Measurements from ENCODE around the gene EID1.
"Not testable (repeated sequence)": the region's sequence is repeated elsewhere in the genome, so short reads cannot be mapped to it uniquely, and the experiment has no call there.

Gene EID1

DNA sequence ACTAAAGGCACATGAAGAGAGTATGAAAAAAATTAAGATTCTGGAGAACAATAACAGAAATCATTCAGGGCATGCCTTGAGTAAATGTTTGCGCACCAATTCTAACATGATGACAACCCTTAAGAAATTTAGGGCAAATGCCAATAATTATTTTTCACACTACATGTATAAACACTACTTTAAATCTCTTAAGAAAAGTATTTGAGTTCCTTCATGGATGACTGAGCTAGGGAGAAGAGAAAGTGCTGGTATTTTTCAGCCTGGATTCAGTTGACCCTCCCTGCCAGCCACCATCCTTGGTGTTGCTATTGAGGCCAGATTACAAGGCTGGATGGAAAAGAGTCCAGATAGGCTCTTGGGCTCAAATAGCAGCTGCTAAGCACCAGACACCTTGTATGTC is 8.0 kb upstream of the EID1 start:
- DNase-seq: no peak

DNA sequence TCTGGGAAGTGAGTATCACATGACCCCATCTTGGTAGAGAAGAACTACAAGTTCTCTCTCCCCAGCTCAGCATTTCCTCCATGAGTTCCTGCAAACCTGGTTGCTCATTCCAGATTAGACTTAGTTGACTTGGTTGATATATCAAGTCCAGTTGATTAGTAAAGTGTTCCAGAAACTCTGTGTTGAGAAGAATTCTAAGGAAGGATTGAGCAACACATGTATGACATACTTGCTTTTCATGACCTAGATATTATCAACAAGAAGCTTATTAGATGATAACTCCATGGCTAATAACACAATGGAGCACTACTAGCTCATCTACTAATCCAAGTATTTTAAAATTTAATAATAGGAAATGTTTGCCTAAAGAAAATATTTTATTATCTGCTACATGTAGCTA is 6.4 kb upstream of the EID1 start:
- DNase-seq: no peak

DNA sequence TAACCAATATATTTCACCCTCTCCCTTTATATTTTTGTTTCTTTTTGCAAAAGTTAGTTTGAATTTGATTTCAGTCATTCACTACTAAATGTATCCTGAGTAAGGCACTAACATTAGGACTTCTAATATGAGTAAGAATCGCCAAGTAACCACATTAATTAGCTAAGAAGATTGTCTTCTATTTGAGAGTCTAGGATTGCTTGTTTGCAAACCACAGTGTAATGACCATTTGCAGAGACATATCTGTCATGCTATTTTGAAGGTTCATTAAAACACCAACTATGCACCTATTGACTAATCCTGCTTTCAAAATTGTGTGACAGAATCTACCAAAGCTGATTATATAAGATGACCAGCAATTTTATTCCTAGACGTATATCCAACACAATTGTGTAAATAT is 5.3 kb upstream of the EID1 start:
- no peak for DNase-seq

DNA sequence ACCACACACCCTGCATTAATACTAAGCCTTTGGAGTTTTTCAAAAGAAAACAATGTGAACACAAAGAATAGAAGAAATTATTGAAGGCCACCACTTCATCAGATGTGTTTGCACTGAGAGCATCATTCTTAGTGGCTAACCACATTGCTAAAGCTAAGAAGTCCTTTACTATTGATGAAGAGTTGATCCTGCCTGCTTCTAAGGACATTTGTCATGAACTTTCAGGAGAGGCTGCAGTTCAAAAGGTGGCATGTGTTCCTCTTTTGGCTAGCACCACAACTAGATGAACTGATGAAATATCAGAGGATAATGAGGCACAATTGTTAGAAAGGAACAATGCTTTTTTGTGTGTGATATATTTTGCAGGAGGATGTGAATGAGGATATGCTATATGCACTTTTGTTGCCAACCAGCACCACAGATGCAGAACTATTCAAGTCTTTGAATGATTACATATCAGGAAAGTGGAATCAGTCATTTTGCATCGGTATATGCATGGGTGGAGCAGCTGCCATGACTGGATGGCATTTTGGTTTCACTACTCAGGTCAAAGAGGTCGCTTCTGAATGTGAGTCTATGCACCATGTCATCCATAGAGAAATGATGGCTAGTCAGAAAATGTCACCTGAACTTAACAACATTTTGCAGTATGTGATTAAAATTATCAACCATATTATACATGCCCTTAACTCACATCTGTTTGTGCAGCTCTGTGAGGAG is 2.5 kb upstream of the EID1 start:
- no peak for DNase-seq

DNA sequence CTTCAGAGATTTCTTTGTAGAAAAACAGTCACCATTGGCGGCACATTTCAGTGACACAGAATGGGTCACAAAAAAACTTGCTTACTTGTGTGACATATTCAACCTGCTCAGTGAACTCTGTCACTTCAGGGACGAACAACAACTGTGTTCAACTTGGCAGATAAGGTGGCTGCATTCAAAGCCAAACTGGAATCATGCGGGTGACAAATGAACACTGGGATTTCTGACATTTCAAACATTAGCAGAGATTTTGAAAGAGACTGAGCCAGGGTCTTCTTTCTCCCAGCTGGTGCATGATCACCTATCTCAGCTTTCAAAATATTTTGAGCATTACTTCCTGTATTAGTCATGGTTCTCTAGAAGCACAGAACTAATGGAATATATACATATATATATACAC is 1.9 kb upstream of the EID1 start:
- DNase-seq: no peak

DNA sequence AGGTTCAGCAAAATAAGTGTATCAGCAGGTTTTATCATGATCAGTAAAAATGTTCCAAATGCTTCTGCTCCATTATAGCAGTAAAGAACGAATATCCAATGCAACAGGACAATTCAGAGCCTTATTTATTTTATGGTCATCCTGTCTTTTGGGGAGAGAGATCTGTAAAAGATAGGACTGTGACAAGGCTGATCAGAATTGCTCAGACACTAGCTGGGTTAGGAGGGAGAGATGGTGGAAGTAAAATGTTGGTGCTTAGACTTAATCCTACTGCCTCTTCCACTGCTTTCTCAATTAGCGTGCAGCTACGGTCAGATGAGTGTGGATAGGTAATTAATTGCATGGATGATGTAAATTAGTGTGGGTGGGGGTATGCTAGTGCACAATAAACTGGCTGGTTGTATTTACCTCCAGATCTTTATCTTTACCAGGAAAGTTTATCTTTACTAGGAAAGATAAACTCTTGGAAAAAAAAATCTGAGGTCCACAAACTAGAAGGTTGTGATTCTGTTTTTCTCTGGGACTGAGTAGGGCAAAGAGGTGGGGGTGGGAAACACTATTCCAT is 2.2 kb downstream of the EID1 start:
- DNase-seq: no peak

DNA sequence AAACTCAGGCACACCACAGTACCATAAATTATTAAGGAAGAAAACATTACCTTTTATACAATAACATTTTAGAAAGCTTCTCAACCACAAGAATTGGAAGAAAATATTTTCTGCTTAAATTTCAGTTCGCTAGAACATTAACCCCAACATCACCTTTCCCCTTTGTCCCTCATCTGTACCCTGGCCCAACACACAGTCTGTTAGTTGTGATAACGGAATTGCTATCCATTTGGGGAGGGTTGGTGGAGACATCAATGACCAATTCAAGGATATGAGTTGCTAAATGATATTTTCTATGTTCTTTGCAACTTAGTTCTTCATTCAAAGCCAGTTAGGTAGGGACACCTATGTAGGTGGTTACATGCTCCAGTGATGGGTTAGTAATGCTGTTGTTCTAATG is 5.8 kb downstream of the EID1 start:
- no peak for DNase-seq

DNA sequence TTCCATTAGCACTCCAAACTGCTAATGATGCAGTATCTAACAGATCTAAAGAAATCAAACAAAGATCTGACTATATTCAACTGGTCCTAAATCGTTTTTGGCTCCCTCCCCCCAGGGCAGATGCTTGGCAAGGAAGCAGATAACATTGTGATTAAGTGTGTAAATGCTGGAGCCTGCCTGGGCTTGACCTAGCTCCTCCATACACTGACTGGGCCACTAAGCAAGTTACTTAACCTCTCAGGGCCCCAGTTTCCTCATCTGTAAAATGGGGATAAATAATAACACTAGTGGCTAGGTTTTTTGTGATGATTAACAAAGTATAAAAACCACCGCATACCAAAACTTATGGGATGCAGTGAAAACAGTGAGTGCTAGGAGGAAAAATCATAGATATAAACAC is 9.2 kb downstream of the EID1 start:
- no peak for DNase-seq

DNA sequence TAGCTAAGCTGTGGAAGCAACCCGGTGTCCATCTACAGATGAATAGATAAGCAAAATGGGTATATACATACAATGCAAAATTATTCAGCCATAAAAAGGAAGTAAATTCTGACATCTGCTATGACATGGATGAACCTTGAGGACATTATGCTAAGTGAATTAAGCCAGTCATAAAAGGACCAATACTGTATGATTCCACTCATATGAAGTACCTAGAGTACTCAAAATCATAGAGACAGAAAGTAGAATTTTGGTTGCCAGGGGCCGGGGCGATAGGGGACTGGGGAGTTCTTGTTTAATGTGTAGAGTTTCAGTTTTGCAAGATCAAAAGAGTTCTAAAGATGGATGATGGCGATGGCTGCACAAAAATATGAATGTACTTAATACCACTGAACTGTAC is 10.3 kb downstream of the EID1 start:
- no peak for DNase-seq

DNA sequence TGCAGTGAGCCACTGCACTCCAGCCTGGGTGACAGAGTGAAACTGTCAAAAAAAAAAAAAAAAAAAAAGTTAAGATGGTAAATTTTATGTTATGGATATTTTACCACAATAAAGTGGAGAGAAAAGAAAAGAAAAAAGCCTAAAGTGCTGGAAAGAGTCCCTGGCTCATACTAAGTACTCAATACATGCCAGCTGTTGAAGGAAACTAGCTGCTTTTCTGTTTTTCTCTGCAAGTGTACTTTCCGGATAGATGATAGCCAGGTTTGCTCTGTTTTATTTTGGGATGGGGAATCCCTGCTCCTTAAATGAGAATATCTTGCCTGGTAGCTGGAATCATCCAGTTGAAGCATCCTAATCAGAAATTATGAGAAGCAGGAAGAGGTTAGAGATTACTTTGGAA is 10.9 kb downstream of the EID1 start:
- DNase-seq: no peak

DNA sequence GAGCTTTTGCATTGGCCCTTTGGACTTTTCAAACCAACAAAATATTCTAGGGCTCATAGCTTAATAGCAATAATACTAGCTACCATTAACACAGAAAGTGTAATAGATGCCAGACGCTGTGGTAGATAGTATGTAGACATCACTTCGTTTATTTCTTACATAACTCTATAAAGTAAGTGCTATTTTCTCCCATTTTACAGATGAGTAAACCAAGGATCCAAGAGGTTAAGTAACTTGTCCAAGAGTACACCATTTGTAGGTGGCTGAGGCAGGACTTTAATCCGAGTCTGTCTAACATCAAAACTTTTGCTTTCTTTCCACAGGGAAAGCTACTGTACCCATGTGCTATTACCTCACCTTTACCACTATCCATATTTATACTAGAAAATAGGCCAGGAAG is 12.0 kb downstream of the EID1 start:
- DNase-seq: no peak

DNA sequence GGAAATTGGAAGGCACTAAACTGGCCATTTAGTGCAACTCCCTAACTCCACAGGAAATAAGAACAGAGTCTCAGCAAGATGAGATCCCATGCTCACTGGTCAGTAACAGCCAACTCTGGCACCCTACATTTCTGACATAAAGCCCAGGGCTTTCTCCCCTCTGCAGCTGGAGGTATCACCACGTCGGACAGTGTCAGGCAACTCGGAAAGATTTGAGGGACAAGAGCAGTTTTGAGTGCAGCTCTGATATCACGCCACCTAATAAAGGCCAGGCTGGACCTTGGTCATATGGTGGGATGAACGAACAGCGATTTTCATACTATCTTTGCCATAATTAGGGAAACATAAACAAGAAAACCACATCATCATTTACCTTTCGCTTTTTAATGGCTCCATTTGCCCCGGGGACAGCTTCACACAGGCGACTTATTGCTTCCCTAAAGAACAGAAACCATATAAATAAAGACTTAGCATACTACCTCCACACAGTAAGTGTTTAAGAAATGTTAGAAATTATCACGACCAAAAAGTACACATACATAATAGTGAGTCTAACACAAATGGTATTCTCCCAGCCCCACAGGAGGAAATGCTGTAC is 12.5 kb downstream of the EID1 start:
- no peak for DNase-seq

DNA sequence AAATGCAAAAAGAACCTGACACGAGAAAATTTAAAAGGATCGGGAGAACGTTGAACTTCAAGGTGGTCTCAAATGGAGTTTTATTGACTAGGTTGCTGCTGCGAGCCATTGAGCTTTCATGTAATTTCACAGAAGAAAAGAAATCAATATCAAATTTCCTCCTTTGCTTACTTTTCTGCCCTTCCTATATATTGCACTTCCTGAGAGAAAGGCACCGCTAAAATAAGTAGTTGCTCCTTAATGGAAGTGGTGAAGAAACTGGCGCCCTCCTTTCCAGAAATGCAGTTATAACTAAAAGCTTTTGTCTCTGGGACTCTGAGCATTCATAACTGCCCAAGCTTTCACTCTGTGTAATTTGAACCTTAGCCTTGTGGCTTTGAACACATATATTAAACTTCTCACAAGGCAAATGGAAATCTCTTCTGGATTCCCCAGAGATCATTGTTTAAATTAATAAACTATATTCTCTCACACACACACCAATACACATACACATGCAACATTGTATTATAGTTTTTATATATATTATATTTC is 13.4 kb downstream of the EID1 start:
- DNase-seq: no peak

DNA sequence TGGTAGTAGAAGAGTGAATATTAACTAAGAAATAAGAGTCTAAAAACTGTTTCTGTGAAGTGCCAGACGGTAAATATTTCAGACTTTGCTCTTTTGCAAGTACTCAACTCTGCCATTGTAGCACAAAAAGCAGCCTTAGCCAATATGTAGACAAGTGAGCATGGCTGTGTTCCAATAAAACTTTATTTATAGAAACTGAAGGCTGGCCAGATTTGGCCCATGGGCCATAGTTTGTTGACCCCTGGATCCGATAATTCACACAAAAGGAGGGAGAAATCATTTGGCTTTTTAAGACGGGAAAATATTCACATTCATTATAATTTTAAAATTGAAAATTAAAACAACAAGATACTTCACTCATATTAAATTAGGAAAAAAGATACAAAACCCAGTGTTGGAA is 15.4 kb downstream of the EID1 start:
- no peak for DNase-seq

DNA sequence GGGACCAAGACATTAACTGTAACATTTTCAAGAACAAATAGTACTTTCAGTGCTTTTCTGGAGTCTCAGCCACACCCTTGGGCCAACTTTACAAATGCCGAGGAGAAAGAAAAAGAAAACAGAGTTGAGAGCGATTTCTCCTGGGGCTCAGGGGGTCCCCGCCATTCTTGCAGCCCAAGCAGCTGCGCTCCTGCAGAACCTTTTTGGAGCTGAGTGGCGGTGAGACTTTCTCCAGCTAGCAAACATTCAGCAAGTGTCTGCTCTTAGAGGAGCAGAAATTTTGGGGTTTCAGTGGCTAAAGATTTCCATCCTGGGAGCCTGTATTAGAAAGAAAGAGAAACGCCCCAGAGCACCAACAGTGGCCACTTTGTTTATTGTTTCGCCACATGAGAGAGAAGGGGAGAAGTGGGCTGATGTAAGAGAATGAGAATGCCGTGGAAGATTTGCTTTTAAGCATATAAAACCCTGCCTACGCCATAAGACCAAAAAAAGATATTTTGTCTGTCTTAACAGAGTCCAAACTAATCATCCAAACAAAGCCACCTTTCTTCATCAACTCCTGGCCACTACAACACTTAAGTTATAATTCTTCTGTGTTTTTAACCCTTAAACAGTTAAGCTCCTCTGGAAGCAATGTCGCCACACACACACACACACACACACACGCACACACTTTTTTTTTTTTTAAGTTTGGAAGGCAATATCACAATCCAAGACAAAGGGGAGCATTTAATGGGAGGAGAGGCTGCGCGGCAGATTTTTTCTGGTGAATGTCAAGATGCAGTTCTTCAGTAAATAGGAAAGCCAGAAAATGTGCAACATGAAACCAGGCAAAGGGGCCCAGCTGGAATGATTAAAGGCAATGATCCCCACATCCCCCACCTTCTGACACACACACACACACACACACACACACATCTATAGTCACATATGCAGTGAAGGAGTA is 19.2 kb downstream of the EID1 start:
- peak; percentile 79 for DNase-seq

DNA sequence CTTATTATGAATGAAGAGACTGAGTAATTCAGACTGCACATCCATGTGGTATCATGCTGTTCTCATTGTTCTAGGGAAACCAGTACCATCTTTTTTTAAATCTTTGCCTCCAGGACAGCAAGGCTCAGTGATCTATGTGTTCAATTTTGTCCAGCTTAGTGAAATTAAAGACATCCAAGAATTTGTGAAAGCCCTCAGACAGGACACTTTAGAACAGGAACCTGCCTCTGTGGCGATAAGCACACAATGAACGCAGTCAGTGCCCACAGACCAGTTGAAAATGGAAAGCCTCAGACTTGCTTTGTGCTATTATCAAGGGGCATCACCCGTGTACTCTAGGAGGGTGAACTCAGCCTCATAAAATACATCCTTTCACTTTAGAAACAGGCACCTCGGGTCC is 20.1 kb downstream of the EID1 start:
- DNase-seq: no peak

DNA sequence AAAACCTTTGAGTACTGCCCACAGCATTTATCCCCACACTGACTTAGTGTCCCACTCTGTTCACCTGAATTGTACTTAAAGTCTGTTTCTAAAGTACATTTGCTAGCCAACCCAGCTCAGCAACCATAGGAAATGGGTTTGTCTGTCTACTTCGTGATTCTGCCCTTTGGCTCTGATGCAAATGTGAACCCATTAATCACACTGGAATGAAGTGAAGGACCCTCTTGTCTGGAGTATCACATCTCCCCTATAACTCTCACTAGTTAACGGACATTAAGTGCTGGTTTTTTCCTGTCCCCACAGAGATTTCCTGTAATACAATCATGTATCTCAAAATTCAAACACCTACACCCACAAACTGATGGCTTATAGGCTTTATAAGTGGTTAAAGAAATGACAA is 20.5 kb downstream of the EID1 start:
- DNase-seq: no peak

DNA sequence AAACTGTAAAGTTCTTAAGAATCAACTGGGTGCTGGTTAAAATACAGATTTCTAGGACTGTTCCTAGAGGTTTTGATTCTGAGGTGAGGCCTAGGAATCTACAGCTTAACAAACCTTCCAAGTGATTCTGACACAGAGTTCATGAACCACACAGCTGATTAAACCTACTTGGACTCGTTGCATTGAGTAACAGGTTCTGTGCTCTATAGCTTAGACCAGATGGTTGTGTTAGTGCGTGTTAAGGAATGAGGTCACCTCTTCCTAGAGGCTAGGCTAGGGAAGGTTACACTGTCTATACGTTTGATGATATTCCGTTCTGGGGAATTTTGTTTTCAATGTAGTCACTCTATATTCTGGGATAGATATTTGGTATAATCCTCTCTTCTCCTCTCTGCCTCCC is 21.9 kb downstream of the EID1 start:
- no peak for DNase-seq

DNA sequence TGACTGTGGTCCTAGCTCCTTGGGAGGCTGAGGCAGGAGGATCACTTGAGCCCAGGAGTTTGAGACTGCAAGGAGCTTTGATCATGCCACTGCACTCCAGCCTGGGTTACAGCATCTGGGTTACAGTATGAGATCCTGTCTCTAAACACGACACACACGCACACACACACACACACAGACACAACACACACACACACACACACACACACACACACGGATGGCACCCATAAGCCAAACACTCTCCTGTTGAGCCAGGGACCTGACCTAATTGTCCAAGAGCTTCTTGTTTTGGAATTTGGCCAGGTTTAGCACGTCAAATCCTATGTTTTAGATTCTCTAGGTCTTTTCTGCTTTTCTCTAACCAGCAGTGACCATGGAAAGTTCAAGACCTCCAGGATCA is 26.8 kb downstream of the EID1 start:
- no peak for DNase-seq

DNA sequence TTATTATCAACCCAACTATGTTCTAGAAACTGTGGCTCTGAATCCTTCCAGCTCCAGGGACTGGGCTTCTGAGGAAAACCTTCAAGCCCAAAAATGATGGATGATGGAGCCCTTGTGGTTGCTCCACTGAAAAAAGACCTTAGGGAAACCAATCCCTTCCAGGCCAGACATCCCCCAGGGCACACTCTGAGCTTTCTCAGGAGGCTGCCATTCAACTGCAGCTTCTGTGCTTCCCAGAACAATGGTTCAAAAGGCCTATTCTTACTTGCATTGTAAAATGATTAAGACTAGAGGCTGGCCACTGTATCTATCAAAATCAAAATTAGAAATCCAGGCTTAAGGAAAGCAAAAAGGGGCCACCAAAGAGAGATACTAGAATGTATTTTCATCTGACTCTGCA is 27.3 kb downstream of the EID1 start:
- DNase-seq: no peak

DNA sequence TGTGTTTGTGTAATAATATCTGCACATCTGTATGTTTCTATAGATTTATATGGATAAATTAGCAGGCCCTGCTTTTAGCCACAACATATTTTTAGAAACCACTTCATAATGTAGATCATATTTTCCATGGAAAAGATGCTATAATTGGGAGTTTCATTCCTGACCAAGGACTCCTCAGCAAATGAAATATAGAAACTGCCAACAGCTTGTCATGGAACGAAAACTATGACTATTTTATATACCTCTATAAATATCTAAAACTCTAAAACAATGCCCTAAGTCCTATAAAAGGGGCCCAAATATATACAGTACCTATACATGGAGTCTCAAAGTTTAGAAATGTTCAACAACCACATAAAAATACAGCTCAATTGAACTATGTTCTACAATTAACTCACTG is 27.9 kb downstream of the EID1 start:
- DNase-seq: no peak

DNA sequence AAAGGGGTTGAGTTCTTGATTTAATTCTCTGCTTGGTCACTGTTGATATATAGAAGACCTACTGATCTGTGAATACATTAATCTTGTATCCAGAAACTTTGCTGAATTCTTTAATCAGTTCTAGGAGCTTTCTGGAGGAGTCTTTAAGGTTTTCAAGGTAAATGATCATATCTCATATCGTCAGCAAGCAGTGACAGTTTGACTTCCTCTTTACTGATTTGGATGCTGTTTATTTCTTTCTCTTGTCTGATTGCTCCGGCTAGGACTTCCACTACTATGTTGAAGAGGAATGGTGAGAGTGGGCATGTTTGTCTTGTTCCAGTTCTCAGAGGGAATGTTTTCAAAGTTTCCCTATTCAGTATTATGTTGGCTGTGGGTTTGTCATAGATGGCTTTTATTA is 31.4 kb downstream of the EID1 start:
- not testable (repeated sequence) for DNase-seq

DNA sequence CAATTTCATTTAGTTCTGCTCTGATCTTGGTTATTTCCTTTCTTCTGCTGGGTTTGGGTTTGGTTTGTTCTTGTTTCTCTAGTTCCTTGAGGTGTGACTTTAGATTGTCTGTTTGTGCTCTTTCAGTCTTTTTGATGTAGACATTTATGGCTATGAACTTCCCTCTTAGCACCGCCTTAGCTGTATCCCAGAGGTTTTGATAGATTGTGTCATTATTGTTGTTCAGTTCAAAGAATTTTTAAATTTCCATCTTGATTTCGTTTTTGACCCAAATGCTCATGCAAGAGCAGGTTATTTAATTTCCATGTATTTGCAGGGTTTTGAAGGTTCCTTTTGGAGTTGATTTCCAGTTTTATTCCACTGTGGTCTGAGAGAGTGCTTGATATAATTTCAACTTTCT is 32.6 kb downstream of the EID1 start:
- not testable (repeated sequence) for DNase-seq
